H9 (cell line): ENCODE data around the gene LDHAL6B. TPM values are rescaled to one million over a fixed set of nuclear protein-coding genes. Genes with fewer than 3 reads are reported as not detected.

ENCODE experiments used
- DNase-seq: peaks from one replicate; pipeline ENCODE4 v3.0.0-alpha.2; 2017
- H2AFZ ChIP-seq: one replicate; pipeline ENCODE4 v1.6.1; 2013; ENCODE audit warnings: mild to moderate bottlenecking, low read length, control low read depth, moderate library complexity
- H2AK5ac ChIP-seq: 2 replicates; pipeline ENCODE4 v1.6.1; 2013; ENCODE audit warnings: low read length, control low read depth, mixed read lengths; ENCODE audit not compliant: insufficient read length
- H2BK120ac ChIP-seq: one replicate; pipeline ENCODE4 v1.6.1; 2013; ENCODE audit warnings: low read depth, mild to moderate bottlenecking, low read length, control low read depth, inconsistent platforms; ENCODE audit not compliant: poor library complexity, severe bottlenecking
- H2BK12ac ChIP-seq: 2 replicates; pipeline ENCODE4 v1.6.1; 2013; ENCODE audit warnings: low read length, control low read depth, mixed read lengths, low read depth; ENCODE audit not compliant: insufficient read length
- H2BK15ac ChIP-seq: 2 replicates; pipeline ENCODE4 v1.6.1; 2013; ENCODE audit warnings: low read depth, low read length, control low read depth
- H2BK20ac ChIP-seq: one replicate; pipeline ENCODE4 v1.6.1; 2013; ENCODE audit warnings: low read depth, mild to moderate bottlenecking, low read length, control low read depth, inconsistent platforms; ENCODE audit not compliant: poor library complexity, severe bottlenecking
- H2BK5ac ChIP-seq: 2 replicates; pipeline ENCODE4 v1.6.1; 2013; ENCODE audit warnings: low read length, control low read depth, mixed read lengths; ENCODE audit not compliant: insufficient read length
- H3K14ac ChIP-seq: 2 replicates; pipeline ENCODE4 v1.6.1; 2013; ENCODE audit warnings: low read length, control low read depth; ENCODE audit not compliant: insufficient read depth
- H3K18ac ChIP-seq: 2 replicates; pipeline ENCODE4 v1.6.1; 2013; ENCODE audit warnings: low read depth, mild to moderate bottlenecking, mixed read lengths, low read length, control low read depth; ENCODE audit not compliant: insufficient read length
- H3K23ac ChIP-seq: 2 replicates; pipeline ENCODE4 v1.6.1; 2013; ENCODE audit warnings: low read length, control low read depth, mixed read lengths, low read depth; ENCODE audit not compliant: insufficient read length
- H3K23me2 ChIP-seq: 2 replicates; pipeline ENCODE4 v1.6.1; 2013; ENCODE audit warnings: low read depth, mild to moderate bottlenecking, mixed read lengths, low read length, control low read depth; ENCODE audit not compliant: insufficient read length, poor library complexity, severe bottlenecking
- H3K27ac ChIP-seq: 2 replicates; pipeline ENCODE4 v1.5.1; 2013; ENCODE audit warnings: low read length, control low read depth, mixed read lengths, low read depth; ENCODE audit not compliant: insufficient read length
- H3K27me3 ChIP-seq: 2 replicates; pipeline ENCODE4 v1.6.1; 2013; ENCODE audit warnings: low read length, control low read depth, inconsistent platforms; ENCODE audit not compliant: insufficient read depth
- H3K4ac ChIP-seq: 2 replicates; pipeline ENCODE4 v1.6.1; 2013; ENCODE audit warnings: low read depth, mild to moderate bottlenecking, control low read depth, inconsistent platforms, low read length, moderate library complexity
- H3K4me1 ChIP-seq: 2 replicates; pipeline ENCODE4 v1.6.1; 2013; ENCODE audit warnings: low read length, control low read depth, inconsistent platforms; ENCODE audit not compliant: insufficient read depth
- H3K4me2 ChIP-seq: 2 replicates; pipeline ENCODE4 v1.6.1; 2013; ENCODE audit warnings: low read length, control low read depth, mixed read lengths; ENCODE audit not compliant: insufficient read length, insufficient read depth
- H3K56ac ChIP-seq: 2 replicates; pipeline ENCODE4 v1.6.1; 2013; ENCODE audit warnings: low read depth, mild to moderate bottlenecking, mixed read lengths, low read length, control low read depth; ENCODE audit not compliant: insufficient read length
- H3K79me1 ChIP-seq: 2 replicates; pipeline ENCODE4 v1.6.1; 2013; ENCODE audit warnings: low read depth, mild to moderate bottlenecking, moderate library complexity, low read length, control low read depth, inconsistent platforms; ENCODE audit not compliant: insufficient read depth, poor library complexity, severe bottlenecking
- H3K79me2 ChIP-seq: 2 replicates; pipeline ENCODE4 v1.6.1; 2013; ENCODE audit warnings: low read length, control low read depth, inconsistent platforms; ENCODE audit not compliant: insufficient read depth
- H3K9ac ChIP-seq: 2 replicates; pipeline ENCODE4 v1.6.1; 2013; ENCODE audit warnings: low read length, control low read depth, mixed read lengths; ENCODE audit not compliant: insufficient read length; ENCODE audit errors: extremely low read depth
- H3K9me3 ChIP-seq: one replicate; pipeline ENCODE4 v1.6.1; 2013; ENCODE audit warnings: low read depth, low read length, inconsistent platforms; ENCODE audit not compliant: control insufficient read depth
- H3T11ph ChIP-seq: one replicate; pipeline ENCODE4 v1.6.1; 2013; ENCODE audit warnings: mild to moderate bottlenecking, low read length, control low read depth, inconsistent platforms
- H4K20me1 ChIP-seq: one replicate; pipeline ENCODE4 v1.6.1; 2013; ENCODE audit not compliant: control insufficient read depth, insufficient read length, insufficient read depth
- H4K5ac ChIP-seq: 2 replicates; pipeline ENCODE4 v1.6.1; 2013; ENCODE audit warnings: low read depth, mild to moderate bottlenecking, mixed read lengths, low read length, control low read depth; ENCODE audit not compliant: insufficient read length
- H4K8ac ChIP-seq: replicated peaks from 2 replicates; pipeline ENCODE4 v1.6.1; 2013; ENCODE audit warnings: low read length, control low read depth, mixed read lengths, low read depth; ENCODE audit not compliant: insufficient read length
- H4K91ac ChIP-seq: 2 replicates; pipeline ENCODE4 v1.6.1; 2013; ENCODE audit warnings: low read depth, mild to moderate bottlenecking, moderate library complexity, mixed read lengths, low read length, control low read depth; ENCODE audit not compliant: insufficient read length
- H3K27ac Mint-ChIP-seq, 3 experiments: 2 replicates in 2 of 3; 3 replicates in 1 of 3; pipeline ENCODE4 v1.8.0; 2020 to 2021; ENCODE audit warnings: mixed read lengths in 3 of 3, mild to moderate bottlenecking in 1 of 3, moderate library complexity in 1 of 3
- H3K27me3 Mint-ChIP-seq: 2 replicates; pipeline ENCODE4 v1.8.0; 2021; ENCODE audit warnings: low read depth, mild to moderate bottlenecking, moderate library complexity, mixed read lengths
- H3K36me3 Mint-ChIP-seq, 3 experiments: 2 replicates in 2 of 3; 3 replicates in 1 of 3; pipeline ENCODE4 v1.8.0; 2020 to 2021; ENCODE audit warnings: low read depth in 3 of 3, mixed read lengths in 3 of 3; ENCODE audit not compliant: insufficient read depth in 1 of 3
- H3K4me1 Mint-ChIP-seq, 2 experiments: 2 replicates each; pipeline ENCODE4 v1.8.0; 2020; ENCODE audit warnings: mixed read lengths in 2 of 2
- H3K4me3 Mint-ChIP-seq, 2 experiments: 2 replicates in 1 of 2; 3 replicates in 1 of 2; pipeline ENCODE4 v1.8.0; 2020 to 2021; ENCODE audit warnings: mild to moderate bottlenecking in 2 of 2, mixed read lengths in 2 of 2, moderate library complexity in 1 of 2
- H3K9me3 Mint-ChIP-seq, 2 experiments: 2 replicates in 1 of 2; 3 replicates in 1 of 2; pipeline ENCODE4 v1.8.0; 2020; ENCODE audit warnings: mild to moderate bottlenecking in 2 of 2, mixed read lengths in 2 of 2, moderate library complexity in 1 of 2
- CTCF ChIP-seq: fragments of 200-600 bp; sonication (generic); conservative IDR thresholded peaks from 3 replicates; pipeline ENCODE4 v1.8.0; 2021; ENCODE audit warnings: antibody characterized with exemption, mild to moderate bottlenecking
- WGBS: extraction: QIAGEN DNeasy Blood & Tissue Kit; methylation state at CpG from one replicate; pipeline ENCODE4 v1.1.7; 2013; ENCODE audit warnings: missing lambda C conversion rate, low lambda C conversion rate, mixed read lengths; ENCODE audit not compliant: insufficient read length; ENCODE audit errors: extremely low coverage; 5-methylcytosine and 5-hydroxymethylcytosine counted together
- total RNA-seq: library from RNA; stranded (reverse); gene quantifications from 2 replicates; pipeline ENCODE4 v1.2.1, GENCODE V29; 2021

LDHAL6B gene
- total RNA-seq, 1 experiment from 2014 or later, result not detected

DNA sequence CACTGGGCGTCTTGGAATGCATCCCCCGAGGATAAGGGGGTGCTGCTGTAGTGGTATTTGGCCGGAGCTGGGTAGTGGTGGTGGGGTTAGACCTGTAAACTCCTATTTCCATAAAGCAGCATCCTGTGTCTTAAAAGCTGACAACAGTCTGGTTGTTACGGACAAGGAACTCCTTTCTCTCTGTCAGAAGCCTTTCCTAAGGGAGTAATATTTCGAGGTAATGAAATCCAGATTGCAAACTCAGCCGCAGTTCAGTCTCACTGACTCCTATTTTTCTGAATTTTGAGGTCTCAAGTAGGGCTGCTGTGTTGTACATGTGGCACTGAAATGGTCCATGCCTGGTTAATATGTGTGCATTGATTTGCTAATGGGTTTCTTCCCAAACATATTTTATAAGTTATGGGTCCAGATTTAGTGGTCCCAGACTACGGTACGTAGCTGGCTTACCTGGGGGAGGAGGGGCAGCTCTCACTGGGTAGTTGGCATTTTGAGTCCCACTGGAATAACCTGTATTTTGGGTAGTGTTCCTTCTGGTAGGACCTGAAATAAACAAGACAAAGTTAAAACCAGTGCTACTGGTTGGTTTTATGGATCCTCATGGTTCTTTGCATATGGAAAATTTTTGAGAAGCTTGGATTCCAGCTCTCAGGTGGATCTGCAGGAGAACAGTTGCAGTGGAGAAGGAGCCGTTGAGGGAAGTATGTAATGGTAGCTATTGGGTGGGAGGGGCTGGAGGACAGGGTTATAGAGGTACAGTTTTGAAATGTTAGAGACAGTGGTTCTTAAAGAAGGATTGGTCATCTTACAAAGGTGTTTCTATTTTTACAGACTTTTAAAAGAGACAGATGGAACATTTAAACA is 48.6 kb upstream of the LDHAL6B start:
- H4K8ac ChIP-seq, result no peak overlapping the region
- H3K14ac ChIP-seq, result no peak overlapping the region
- H4K20me1 ChIP-seq, result no peaks in the 10 kb centered on the region
- no peak overlapping the region for H2BK20ac ChIP-seq
- Mint-ChIP-seq H3K27ac (no peak overlapping the region), H3K4me1 (peaks cover 2 to 4% of the 10 kb centered on the region in 2 experiments; a peak in 2 of 4 replicates), H3K4me3 (no peak overlapping the region), H3K9me3 (no peaks in the 10 kb centered on the region), H3K36me3 (peaks cover 13 to 79% (median 77%) of the 10 kb centered on the region in 3 experiments), H3K27me3 (no peaks in the 10 kb centered on the region)
- no peak overlapping the region for H2BK15ac ChIP-seq
- H3K4me1 ChIP-seq, result no peaks in the 10 kb centered on the region
- DNase-seq, result no peak
- no peak overlapping the region for H3K18ac ChIP-seq
- no peak overlapping the region for H2BK12ac ChIP-seq
- TF ChIP-seq CTCF, result no peak
- H2BK120ac ChIP-seq, result no peak overlapping the region
- H2AFZ ChIP-seq, result no peak overlapping the region
- H3K23me2 ChIP-seq, result no peaks in the 10 kb centered on the region
- H3K56ac ChIP-seq, result no peak overlapping the region
- no peaks in the 10 kb centered on the region for H3K79me2 ChIP-seq
- H3T11ph ChIP-seq, result no peak overlapping the region
- H3K27me3 ChIP-seq, result no peaks in the 10 kb centered on the region
- no CpG with 5 or more reads among the region's 9 CpGs for WGBS
- no peak overlapping the region for H4K5ac ChIP-seq
- H3K9me3 ChIP-seq, result no peaks in the 10 kb centered on the region
- H3K9ac ChIP-seq, result no peak overlapping the region
- H3K27ac ChIP-seq, result no peak overlapping the region
- H3K23ac ChIP-seq, result no peak overlapping the region
- no peaks in the 10 kb centered on the region for H3K79me1 ChIP-seq
- H4K91ac ChIP-seq, result no peak overlapping the region
- no peak overlapping the region for H3K4me2 ChIP-seq
- H2BK5ac ChIP-seq, result no peak overlapping the region
- no peak overlapping the region for H3K4ac ChIP-seq
- H2AK5ac ChIP-seq, result no peak overlapping the region
